HG02981 (cell line): ENCODE data around the gene EMILIN2.
"Not testable (repeated sequence)": the region's sequence is repeated elsewhere in the genome, so short reads cannot be mapped to it uniquely, and the experiment has no call there.

ENCODE experiments used
- ATAC-seq: cut with Tn5 transposase; IDR thresholded peaks from one replicate; pipeline ENCODE4 v1.9.1; 2021; ENCODE audit warnings: mild to moderate bottlenecking, moderate library complexity; ENCODE audit not compliant: unreplicated experiment

Gene EMILIN2

DNA sequence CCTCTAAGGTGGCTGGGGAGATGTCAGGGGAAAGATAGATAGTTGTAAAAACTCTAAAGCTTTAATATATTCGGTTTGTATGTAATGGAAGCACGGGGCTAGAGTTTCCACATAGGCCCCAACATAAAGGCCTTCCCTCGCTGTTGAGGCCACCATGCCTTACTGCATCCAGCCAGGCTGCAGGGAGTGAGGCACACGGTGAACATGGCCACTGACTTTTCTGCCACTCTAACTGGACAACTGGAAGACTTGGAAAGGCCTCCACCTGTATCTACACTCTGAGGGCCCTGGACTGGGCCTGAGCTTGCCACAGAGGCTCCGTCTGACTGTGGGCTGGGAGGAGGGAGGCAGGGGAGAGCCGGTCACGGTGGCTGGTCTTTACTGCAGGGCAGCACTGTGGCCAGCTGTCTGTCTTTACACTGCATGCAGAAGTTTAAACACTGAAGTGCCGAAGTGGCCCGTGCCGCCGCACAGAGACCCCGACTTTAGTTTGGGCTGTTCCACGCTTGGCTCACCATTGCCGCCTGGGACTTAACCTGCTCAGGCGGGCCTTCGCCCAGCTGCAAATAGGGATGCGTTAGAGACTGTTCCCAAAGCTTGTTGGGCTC, 66.7 kb downstream of the EMILIN2 start:
- no peak for ATAC-seq

DNA sequence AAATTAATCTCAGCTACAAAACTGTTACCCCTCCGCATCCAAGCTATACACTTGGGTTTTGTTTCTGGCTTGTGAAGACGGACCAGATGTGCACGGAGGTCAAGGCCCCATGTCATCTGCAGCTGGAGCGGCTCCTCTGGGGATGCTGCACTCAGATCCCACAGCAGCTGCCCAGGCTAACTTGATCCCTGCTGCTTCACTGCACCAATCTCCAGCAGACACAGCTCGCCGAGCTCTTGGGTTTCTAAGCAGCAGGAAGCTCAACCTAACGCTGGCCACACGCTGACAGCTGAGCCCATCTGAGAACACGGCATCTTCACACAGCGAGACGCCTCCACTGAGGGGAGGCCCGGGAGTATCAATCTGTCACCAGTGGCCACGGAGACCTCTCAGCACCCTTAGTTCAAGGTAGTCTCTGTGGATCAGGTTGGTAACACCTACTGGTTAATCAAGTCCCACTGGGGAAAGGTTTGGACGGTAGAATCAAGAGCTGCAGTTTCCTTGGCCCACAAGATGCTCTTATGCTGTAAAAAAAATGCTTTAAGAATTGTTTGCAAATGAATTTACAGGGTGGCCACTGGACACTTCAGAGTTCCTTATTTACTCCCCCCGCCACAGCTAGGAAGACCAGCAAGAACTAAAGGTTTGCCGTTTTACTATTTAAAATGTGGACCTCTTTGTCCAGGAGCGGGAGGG, 67.5 kb downstream of the EMILIN2 start:
- no peak for ATAC-seq

DNA sequence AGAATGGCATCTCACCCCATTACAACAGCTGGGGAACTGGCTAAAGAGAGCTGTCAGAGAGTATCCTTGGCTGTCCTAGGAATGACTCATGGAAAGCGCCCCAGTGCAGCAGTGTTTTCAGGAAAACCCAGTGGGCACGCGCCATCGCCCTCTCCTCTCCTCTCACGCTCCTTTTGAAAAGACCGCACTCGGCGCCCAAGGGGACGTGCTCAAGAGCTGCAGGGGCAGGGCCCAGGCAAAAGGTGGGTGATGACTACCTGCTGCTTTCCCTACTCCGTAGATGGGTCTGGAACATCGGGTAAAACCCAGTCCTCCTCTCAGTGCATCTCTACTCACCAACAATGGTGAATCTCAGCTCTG, 68.1 kb downstream of the EMILIN2 start:
- no peak for ATAC-seq

DNA sequence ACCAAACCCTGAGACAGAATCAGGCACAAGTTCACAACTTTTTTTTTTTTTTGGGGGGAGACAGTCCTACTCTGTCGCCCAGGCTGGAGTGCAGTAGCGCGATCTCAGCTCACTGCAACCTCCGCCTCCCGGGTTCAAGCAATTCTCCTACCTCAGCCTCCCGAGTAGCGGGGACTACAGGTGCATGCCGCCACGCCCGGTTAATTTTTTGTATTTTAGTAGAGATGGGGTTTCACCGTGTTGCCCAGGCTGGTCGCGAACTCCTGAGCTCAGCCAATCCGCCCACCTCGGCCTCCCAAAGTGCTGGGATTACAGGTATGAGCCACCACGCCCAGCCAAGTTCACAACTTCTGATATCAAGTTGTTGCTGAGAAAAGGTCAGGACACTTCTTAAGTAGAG, 68.7 kb downstream of the EMILIN2 start:
- not testable (repeated sequence) for ATAC-seq

DNA sequence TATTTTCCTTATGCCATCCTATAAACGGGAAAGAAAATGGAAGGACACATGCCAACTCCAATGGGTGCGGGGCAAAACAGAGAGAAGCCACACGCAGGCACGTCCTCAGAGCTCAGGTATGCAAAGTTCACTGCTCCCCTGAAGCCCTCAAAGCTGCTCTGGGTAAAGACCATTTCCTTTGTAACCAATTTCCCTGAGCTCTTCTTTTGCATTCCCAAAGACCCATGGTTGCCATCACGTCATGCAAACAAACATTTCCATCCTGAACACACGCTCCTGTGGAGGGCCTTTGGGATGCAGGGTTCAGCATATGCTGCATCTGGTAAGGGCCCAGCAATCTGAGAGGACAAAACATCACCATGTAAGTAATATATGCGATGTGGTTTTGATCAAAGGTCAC, 69.4 kb downstream of the EMILIN2 start:
- no peak for ATAC-seq

DNA sequence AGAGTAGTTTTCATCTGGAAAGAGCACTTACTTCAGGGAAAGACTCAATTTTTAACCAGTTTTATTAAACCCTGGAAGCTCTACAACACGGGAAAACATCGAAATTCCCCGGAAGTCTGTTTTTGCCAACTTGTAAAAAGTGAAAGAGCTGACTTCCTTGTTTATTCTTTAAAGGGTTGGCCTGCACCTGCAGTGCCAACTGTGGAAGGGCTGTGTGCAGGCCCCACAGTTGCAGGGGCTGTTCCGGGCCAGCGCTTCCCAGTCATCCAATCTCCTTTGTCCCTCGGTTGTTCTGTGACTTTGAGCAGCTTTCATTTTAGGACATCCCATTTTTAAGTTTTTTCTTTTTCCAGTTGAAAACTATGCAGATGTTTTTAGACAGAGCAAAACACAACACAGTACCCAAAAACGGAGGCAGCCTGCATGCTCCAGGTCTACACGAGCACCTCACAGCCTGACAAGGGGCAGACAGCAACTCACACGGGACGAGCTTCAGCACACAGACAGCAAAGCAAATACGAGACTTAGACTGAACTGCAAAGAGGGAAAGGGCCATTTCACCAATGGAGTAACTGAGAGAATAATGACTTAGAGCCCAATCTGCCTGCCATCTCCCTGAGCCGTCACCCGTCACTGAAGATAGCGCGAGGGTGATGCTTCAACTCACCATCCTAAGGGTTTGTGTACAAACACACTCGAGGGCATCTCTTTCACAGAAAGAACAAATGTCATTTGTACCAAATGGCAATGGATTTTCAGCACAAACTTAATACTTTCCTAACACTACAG, 70.6 kb downstream of the EMILIN2 start:
- no peak for ATAC-seq

DNA sequence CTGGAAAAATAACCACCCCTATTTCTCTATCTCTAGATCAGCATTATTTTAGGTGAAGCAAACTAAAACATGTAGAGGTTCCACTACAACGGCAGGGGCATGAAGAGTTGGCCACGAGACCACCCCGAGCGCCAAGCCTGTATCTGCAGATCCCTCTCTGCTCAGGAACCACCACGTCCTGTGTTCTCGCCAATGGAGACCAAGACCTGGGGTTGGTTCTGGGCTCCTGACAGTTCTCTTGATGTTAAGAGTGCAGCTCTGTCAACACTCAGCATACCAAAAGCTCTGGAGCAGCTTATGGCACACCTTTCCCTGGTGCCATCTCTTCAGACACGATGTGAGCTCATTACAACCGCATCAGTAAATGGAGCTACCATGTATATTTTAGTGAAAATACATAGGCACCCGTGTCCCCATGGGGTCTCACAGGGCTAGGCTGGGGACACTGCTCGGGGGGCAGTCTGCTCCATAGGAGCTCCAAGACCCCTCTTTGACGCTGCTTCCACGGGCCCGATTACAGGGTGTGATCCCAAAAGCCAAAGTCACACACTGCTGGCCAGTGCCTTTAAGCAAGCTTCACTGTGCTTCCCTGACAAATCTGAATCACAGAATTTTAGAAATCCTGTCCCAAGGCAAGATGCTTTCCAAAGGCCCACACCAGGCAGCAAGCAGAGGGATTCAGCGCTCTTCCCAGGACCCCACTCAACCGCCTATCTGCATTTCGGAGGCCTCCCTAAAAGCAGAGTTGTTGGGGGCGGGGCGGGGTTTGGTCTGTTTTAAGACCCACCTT, 72.2 kb downstream of the EMILIN2 start:
- ATAC-seq, result no peak

DNA sequence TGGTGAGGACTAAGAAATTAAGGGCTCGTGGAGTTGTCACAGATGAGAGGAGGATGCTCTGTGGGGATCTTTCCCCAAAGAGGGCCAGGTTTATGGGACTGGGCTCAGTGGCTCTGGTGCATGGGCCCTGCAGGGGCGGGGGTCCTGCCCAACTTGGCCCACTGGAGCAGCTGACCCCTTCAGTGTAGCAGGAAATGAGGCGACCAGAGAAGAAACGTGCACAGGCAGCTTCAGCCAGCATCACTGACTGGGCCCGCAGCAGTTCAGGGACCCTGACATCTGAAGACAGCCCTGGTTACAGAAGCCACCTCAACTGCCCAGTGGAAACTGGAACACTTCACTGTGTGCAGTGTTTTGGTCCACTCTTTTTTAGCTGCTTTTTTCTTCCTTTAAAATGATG, 72.8 kb downstream of the EMILIN2 start:
- no peak for ATAC-seq

DNA sequence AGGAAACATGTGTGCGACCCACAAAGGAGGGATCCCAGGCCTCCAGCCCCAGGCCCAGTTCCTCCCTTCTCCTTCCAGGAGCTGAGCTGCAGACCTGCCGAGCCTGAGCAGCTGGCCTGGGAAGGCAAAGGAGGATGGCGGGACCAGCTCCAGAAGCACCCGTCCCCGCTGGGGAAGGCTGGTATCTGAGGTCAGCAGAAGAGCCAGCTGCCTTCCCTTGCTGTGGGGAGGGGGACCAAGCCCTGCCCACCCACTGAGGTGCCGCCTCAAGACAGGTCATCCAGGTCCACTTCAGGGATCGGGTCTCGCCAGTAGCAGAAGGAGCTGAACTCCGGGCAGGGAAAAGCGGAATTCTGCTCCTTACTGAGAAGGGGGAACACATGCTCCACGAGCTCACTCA, 73.2 kb downstream of the EMILIN2 start:
- no peak for ATAC-seq

DNA sequence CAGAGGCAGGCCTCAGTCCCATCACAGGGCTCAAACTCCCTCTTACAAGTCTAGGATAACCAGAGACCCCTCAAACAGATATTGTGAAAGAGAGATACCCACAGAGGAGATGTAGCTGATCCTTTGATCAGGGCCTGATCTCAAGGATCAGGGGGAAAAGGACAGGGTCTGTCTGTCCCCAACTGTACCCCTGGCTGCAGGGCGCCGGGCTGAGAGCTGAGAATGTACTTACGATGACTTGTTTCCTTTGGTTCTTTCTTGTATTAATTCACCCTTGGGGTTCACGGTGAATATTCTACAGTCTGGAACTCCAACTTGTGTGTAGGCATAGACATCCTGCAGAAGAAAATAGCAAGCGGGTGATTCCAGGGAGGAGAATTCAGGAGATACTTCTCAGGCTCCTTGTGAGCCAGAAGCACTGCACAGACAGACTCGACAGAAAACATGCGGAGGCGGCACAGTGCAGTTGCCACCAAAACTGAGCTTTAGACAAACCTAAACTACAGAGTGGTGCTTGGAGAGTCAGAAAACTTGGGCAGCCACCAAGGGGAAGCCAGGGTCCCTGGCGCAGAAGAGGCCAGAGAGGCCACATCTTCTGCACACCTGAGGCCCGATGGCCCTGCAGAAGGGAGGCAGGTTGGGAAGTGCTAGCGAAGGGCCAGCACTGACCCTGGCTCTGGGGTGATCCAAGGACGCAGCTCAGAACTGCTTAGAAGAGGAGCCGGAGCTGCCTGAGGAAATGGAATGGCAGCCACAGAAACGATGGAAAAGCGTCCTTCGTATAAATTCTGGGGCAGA, 73.9 kb downstream of the EMILIN2 start:
- ATAC-seq, result no peak

DNA sequence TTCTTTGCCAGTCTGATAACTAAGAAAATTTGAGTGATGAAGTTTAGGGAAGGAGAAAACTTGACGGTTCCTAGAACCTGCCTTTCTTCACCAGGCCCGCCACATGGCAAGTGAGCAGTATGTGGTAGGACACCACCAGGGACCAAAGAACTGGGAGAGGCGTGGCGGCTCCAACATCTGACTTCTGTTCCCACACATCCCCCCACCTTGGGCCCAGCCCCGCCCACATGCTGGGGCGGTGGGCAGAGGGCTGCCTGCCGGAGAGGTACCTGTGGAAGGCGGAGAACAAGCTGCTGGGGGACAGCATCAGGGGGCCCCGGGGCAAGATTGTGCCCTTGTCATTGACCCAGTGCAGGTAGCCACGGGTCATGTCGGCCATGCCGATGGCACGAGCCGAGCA, 75.0 kb downstream of the EMILIN2 start:
- ATAC-seq, result no peak

DNA sequence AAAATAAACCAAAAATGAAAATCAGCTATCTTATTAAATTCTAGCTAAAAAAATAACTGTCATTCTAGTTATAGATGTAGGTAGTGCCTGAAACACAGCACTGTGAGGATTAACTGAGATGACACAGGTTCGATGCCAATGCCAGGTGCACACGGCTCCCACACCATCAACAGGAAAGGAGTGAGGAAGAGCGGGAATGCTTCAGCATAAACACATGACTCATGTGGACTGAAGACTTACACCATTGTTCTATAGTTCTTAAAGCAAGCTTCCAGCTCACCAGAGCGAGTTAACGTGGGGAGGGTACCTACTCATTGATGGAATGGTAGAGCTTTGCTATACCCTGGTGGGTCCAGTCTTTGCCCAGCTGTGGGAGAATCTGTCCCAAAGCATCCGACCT, 76.7 kb downstream of the EMILIN2 start:
- ATAC-seq, result no peak

DNA sequence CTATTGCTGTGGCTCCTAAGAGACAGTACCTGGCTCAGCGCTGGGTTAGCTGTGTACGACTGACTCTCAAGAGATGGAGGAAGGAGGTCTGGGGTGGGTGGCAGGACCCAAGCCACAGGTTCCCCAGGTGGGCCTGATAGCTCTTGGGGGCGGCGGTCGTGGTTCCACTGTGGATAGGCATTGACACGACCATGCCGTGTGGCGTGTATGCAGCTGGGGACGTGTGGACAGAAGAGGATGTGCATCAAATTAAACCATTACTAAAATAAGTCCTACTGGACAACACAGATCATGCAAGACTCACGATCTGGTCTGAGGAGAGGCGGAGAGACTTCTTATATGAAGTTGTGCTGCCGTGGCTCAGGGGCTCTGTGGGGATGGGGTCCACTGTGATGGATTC, 78.1 kb downstream of the EMILIN2 start:
- no peak for ATAC-seq

DNA sequence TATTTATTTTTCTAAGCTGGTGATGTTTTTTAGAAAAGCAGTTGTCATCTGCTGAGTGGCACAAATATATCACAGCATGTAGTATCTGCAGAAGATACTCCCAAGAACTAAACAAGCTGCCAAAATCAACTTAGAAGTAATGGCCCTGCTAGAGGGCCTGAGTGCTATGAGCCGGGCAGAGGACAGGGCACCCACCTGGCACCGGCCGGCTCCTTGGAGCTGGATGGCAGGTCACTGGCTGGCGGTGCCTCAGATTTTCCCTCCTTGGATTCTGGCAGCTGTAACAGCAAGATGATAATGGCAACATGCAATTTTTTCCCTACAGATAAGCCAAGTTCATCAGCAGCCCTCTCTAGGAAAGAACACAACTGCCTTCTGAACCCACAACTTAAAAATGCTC, 79.7 kb downstream of the EMILIN2 start:
- ATAC-seq, result no peak

DNA sequence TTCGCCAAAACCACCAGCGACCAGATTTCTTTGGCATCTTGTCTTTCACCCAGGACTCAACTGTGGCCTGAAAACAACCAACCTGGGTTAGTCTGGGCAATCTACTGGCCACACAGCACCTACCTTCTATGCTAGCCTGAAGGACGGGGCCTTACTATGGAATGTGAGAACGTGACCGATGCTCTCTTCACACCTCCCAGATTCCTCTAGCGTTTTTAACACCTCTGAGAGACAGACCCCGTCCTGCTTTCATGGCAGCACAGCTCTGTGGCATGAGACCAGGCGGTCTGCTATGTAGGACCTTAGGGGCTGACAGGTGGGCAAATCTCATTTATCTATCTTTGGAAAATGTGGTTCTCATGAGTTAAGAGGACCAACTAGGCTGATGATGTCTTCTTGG, 80.9 kb downstream of the EMILIN2 start:
- no peak for ATAC-seq

DNA sequence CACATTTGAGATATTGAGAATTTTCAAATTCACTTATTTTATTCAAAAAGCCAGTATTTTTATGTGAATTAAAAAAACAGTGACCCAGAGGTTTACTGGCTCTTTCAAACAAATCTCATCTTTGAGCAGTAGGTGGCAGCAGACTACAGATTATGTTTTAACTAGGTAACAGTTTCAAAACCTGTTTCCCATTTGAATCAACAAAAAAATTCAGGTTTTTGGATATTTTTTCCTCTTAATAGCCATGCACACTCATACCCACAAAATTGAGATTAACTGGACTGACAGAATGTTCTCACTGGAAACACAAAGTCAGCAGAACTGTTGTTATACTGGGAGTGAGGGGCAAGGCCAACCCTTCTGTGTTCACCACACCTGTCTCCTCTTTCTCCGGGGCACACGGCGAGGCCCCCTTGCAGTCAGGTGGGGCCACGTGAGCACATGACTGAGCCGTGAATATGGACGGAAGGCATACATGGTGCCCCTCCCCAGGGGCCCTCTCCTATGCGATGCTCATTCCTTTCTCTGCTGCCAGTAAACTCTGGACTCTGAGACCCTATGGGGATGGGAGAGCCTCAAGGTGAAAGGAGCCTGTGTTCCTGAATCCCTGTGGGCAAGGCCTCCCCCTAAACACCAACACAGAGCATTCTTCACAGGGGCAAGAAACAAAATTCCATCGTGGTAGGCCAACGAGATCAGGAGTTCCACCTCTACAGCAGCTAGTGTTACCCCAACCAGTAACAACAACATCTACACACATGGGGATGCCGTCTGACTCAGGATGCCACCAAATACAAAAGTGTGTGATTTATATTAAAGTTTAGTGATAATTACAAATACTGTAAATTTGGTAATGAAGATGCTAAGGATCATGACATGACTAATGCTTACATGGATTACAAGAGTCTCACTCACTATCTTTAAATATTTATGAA, 85.7 kb downstream of the EMILIN2 start:
- peak; percentile 47 for ATAC-seq

DNA sequence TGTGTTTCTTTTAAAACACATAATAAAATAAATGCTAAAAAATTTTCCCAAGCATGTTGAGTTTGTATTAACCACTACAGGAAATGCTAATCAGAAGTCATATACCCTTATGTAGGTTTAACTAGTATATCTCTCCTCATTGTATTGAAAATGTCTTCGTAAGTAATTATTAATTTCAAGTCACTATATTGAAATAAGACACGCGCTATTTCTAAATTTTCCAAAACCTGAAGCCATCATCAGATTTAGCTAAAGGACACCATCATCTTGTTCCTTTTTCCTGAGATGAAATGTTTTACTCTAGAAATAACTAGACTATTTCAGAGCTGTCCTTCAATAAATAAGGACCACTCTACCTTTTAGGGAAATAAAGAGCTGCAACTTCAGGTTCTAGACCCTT, 87.2 kb downstream of the EMILIN2 start:
- ATAC-seq, result no peak

DNA sequence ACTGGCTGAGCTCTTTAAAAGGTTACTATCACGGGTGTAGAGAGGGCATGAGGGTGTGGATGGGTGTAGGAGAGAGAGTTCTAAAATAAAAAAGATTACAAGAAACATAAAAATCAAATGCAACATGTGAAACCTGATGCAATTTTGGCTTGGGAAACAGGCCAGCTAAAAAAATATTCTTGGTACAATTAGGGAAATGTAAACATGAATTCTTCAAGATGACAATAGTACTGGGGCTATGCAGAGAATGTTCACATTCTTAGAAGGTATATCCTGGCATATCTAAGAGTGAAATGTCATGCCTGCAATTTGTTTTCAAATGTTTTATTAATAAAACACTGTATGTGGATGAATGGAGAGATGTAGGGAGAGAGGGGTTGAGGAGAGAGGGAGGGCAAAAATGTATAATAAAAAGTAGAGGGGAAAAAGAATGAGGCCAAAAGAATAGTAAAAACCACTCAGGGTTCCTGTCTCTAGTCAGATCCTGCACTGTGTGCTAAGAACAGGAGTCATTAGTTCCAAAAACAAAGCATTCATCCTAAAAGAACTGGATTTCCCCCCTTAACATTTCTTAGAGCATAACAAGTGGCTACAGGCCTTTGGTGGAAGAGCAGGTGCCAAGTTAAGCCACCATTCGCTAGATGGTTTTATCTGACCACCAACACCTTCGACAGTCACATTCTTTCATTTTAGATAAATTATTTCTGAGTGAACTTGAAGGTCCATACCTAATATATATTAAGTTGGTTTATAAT, 88.8 kb downstream of the EMILIN2 start:
- ATAC-seq, result no peak

DNA sequence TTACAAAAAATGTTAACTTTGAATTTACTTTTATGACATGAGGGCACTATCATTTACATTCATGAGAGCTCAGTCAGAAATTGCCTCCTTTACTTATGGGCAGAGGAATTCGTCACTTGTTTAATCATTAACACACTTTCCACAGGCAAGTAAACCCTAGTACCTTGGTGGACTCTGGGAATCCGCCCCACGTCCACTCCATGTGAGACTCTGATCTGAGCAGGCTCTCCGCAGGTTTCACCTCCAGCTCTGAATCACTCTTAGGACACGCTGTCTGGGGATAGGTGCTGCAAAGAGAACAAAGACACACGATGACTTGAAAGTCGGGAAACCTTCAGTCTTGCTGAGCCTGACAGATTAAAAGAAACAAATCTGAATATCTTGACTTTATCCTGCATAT, 92.5 kb downstream of the EMILIN2 start:
- no peak for ATAC-seq
